Astrocyte (in vitro differentiated cells and primary cell): Measurements from ENCODE around the gene SIX3. TPM values are rescaled to one million over a fixed set of nuclear protein-coding genes. Genes with fewer than 3 reads are reported as not detected.

Experiments
- DNase-seq: peaks from one replicate; pipeline ENCODE4 v3.0.0-alpha.2; 2010; ENCODE audit warnings: low read depth
- FAIRE-seq: peaks from 2 replicates; lab custom pipeline; 2011; peaks lifted over from hg19 to GRCh38; lab: Jason Lieb, UNC
- H2AFZ ChIP-seq: 2 replicates; pipeline ENCODE4 v1.6.0; 2012; ENCODE audit warnings: low read depth, low read length, inconsistent platforms
- H3K27ac ChIP-seq: 2 replicates; pipeline ENCODE4 v1.5.1; 2011; ENCODE audit warnings: low read depth, low read length, inconsistent platforms
- H3K27me3 ChIP-seq: 2 replicates; pipeline ENCODE4 v1.6.0; 2011; ENCODE audit warnings: low read length, inconsistent platforms; ENCODE audit not compliant: insufficient read depth
- H3K36me3 ChIP-seq: 2 replicates; pipeline ENCODE4 v1.5.1; 2011; ENCODE audit warnings: low read length, inconsistent platforms; ENCODE audit not compliant: insufficient read depth
- H3K4me1 ChIP-seq: 2 replicates; pipeline ENCODE4 v1.5.1; 2011; ENCODE audit warnings: low read length, inconsistent platforms; ENCODE audit not compliant: insufficient read depth
- H3K4me2 ChIP-seq: 2 replicates; pipeline ENCODE4 v1.6.0; 2012; ENCODE audit warnings: low read length, inconsistent platforms
- H3K4me3 ChIP-seq: 2 replicates; pipeline ENCODE4 v1.5.1; 2011; ENCODE audit warnings: low read depth, mild to moderate bottlenecking, low read length, inconsistent platforms; ENCODE audit not compliant: insufficient read depth
- H3K79me2 ChIP-seq: 2 replicates; pipeline ENCODE4 v1.6.0; 2012; ENCODE audit warnings: mild to moderate bottlenecking, low read length, inconsistent platforms; ENCODE audit not compliant: insufficient read depth
- H3K9ac ChIP-seq: 2 replicates; pipeline ENCODE4 v1.6.0; 2012; ENCODE audit warnings: mild to moderate bottlenecking, low read length, inconsistent platforms
- H3K9me3 ChIP-seq: 2 replicates; pipeline ENCODE4 v1.5.1; 2012; ENCODE audit warnings: low read depth, mild to moderate bottlenecking, low read length, inconsistent platforms; ENCODE audit not compliant: insufficient read depth
- H4K20me1 ChIP-seq: 2 replicates; pipeline ENCODE4 v1.6.0; 2012; ENCODE audit warnings: low read length, inconsistent platforms; ENCODE audit not compliant: insufficient read depth
- H3K27ac Mint-ChIP-seq: one replicate; pipeline ENCODE4 v1.8.0; 2021; ENCODE audit warnings: mild to moderate bottlenecking, mixed read lengths; ENCODE audit not compliant: unreplicated experiment
- H3K27me3 Mint-ChIP-seq: one replicate; pipeline ENCODE4 v1.8.0; 2021; ENCODE audit warnings: low read depth, mixed read lengths; ENCODE audit not compliant: unreplicated experiment
- H3K36me3 Mint-ChIP-seq: one replicate; pipeline ENCODE4 v1.8.0; 2021; ENCODE audit warnings: low read depth, mixed read lengths; ENCODE audit not compliant: unreplicated experiment
- H3K4me1 Mint-ChIP-seq: one replicate; pipeline ENCODE4 v1.8.0; 2021; ENCODE audit warnings: low read depth, mixed read lengths; ENCODE audit not compliant: unreplicated experiment
- H3K4me3 Mint-ChIP-seq: one replicate; pipeline ENCODE4 v1.8.0; 2021; ENCODE audit warnings: mild to moderate bottlenecking, moderate library complexity, mixed read lengths; ENCODE audit not compliant: unreplicated experiment
- H3K9me3 Mint-ChIP-seq: one replicate; pipeline ENCODE4 v1.8.0; 2021; ENCODE audit warnings: mild to moderate bottlenecking, mixed read lengths; ENCODE audit not compliant: unreplicated experiment
- EZH2 ChIP-seq: IDR thresholded peaks from 2 replicates; pipeline ENCODE4 v1.6.1; 2012; ENCODE audit warnings: mild to moderate bottlenecking, low read length, inconsistent platforms; ENCODE audit not compliant: insufficient read depth
- total RNA-seq: library from RNA; stranded (reverse); gene quantifications from 2 replicates; pipeline ENCODE4 v1.2.1, GENCODE V29; 2021
- TF ChIP-seq, protein P1 (sequence below): IDR thresholded peaks from 2 replicates; pipeline ENCODE4 v1.5.1; 2011; ENCODE audit warnings: low read depth, mild to moderate bottlenecking, inconsistent platforms, low read length, moderate library complexity; ENCODE audit not compliant: insufficient read depth

SIX3 gene
- total RNA-seq, 1 donor from 2014 or later = 1.7 TPM

DNA sequence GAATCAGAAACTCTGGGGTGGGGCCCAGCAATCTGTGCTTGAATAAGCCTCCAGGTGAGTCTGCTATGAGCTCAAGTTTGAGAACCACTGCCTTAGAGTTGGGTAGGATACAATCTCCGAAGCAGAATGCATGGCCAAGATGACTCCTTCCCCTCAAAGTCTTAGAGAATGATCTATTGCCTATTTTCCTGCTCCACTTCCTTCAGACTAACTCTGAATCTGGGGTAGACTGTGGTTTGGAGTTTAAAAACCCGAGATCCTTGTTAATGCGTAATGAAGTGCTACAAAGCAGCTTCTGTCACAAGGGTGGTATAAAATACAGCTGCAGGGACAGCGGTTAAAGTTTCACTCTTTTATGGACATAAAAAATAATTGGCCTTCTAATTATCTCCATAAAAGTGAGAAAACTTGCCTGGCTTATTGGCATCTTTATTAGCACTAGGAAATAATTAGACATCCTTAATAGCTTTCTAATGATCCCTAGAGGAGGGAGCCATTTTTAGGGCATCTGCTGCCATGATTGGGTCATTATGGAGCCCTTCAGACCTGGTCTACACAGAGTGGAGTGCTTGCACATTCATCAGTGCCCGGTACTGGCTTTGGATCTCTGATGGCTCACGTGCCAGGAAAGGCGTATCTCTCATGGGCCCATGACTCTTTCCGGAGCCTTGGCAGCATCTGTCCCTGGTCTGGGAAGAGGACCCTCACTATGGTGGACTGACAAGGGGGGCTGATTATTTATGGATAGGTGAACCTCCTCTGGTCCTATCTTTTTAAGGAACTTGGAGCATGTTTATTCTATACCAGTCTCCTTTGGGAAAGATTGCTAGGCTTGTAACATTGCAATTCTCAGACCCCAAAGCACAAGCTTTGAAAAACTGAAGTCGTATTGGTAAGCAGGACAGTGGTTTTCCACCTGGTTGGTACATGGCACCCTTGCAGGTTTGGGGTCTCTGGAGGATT is 39.5 kb downstream of the SIX3 start:
- Histone ChIP-seq H3K9me3 (no peaks in the 10 kb centered on the region), H3K9ac (no peak overlapping the region), H3K4me1 (no peaks in the 10 kb centered on the region), H3K4me2 (no peak overlapping the region), H3K36me3 (no peaks in the 10 kb centered on the region), H3K27me3 (peaks cover 19% of the 10 kb centered on the region), H3K4me3 (no peak overlapping the region), H3K79me2 (no peaks in the 10 kb centered on the region), H4K20me1 (no peaks in the 10 kb centered on the region), H3K27ac (no peak overlapping the region), H2AFZ (no peak overlapping the region)
- DNase-seq = no peak
- H3K4me1 Mint-ChIP-seq = no peaks in the 10 kb centered on the region
- no peaks in the 10 kb centered on the region for H3K9me3 Mint-ChIP-seq
- TF ChIP-seq EZH2 = no peak
- TF ChIP-seq, protein P1, sequence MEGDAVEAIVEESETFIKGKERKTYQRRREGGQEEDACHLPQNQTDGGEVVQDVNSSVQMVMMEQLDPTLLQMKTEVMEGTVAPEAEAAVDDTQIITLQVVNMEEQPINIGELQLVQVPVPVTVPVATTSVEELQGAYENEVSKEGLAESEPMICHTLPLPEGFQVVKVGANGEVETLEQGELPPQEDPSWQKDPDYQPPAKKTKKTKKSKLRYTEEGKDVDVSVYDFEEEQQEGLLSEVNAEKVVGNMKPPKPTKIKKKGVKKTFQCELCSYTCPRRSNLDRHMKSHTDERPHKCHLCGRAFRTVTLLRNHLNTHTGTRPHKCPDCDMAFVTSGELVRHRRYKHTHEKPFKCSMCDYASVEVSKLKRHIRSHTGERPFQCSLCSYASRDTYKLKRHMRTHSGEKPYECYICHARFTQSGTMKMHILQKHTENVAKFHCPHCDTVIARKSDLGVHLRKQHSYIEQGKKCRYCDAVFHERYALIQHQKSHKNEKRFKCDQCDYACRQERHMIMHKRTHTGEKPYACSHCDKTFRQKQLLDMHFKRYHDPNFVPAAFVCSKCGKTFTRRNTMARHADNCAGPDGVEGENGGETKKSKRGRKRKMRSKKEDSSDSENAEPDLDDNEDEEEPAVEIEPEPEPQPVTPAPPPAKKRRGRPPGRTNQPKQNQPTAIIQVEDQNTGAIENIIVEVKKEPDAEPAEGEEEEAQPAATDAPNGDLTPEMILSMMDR = no peak
- peaks cover 23% of the 10 kb centered on the region for H3K27me3 Mint-ChIP-seq
- H3K4me3 Mint-ChIP-seq = no peak overlapping the region
- H3K27ac Mint-ChIP-seq = no peak overlapping the region
- FAIRE-seq = no peak
- H3K36me3 Mint-ChIP-seq = no peaks in the 10 kb centered on the region

DNA sequence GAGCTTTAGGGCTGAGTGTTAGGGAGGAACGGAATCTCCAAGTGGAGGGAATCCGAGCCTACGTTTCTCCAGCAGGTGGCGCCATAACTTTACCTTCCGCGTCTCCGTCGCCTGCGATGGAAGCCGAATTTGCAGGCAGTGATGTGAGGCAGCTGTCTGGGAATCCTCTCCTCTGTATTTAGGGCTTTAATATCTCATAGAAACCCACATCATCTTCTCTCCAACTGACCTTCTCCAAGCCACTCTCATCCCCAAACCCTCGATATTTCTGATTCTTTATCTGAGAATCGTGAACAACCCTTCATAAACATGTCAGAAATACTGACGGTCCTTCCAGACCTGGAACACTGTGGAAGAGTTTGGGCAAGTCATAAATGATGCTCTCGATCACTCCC is 40.2 kb downstream of the SIX3 start:
- no peaks in the 10 kb centered on the region for H3K79me2 ChIP-seq
- no peaks in the 10 kb centered on the region for H3K4me1 ChIP-seq
- no peak for TF ChIP-seq EZH2
- TF ChIP-seq, protein P1 = peak; percentile 86
- H3K4me2 ChIP-seq = no peak overlapping the region
- FAIRE-seq (peak; percentile 45), DNase-seq (peak; percentile 26)
- H3K27me3 ChIP-seq = peaks cover 19% of the 10 kb centered on the region
- H3K27ac ChIP-seq = no peak overlapping the region
- no peak overlapping the region for H3K27ac Mint-ChIP-seq
- H4K20me1 ChIP-seq = no peaks in the 10 kb centered on the region
- H3K36me3 ChIP-seq = no peaks in the 10 kb centered on the region
- no peak overlapping the region for H3K9ac ChIP-seq
- H3K9me3 Mint-ChIP-seq = no peaks in the 10 kb centered on the region
- no peak overlapping the region for H3K4me3 ChIP-seq
- H3K36me3 Mint-ChIP-seq = no peaks in the 10 kb centered on the region
- no peak overlapping the region for H3K4me3 Mint-ChIP-seq
- H3K9me3 ChIP-seq = no peaks in the 10 kb centered on the region
- H2AFZ ChIP-seq = no peak overlapping the region
- no peaks in the 10 kb centered on the region for H3K4me1 Mint-ChIP-seq
- peaks cover 23% of the 10 kb centered on the region for H3K27me3 Mint-ChIP-seq
